ENCODE measurements around the gene TDRD1. TPM values are rescaled to one million over a fixed set of nuclear protein-coding genes. Genes with fewer than 3 reads are reported as not detected.

The TDRD1 gene
- total RNA-seq, 4 donors from 2014 or later, result under 0.01 to 1.3 TPM; not detected in 2

GRCh38 chr10:114181971-114182370 is 2.8 kb downstream of the TDRD1 start:
- Histone ChIP-seq H3K9me3 (no peaks in the 10 kb centered on the region), H3K4me3 (no peak overlapping the region), H3K27ac (no peak overlapping the region), H3K36me3 (no peaks in the 10 kb centered on the region), H3K4me1 (no peaks in the 10 kb centered on the region), H3K27me3 (no peaks in the 10 kb centered on the region)
- WGBS, 2 donors, result 22% methylated on average over 5 of the region's 5 CpGs
- no peak for DNase-seq
- intact Hi-C loops (cut with DNase I), result no loop called here
- TF ChIP-seq POLR2A (IDR thresholded peaks at IDR 0.05) (no peak), CTCF (IDR thresholded peaks at IDR 0.05) (no peak)

- H3K4me1 ChIP-seq, result no peaks in the 10 kb centered on the region
- H3K4me3 ChIP-seq, result no peak overlapping the region
- H3K9me3 ChIP-seq, result no peaks in the 10 kb centered on the region
- WGBS, 2 donors, result 73 to 86% methylated on average over 7 to 9 of the region's 9 CpGs
- no peaks in the 10 kb centered on the region for H3K36me3 ChIP-seq
- TF ChIP-seq CTCF (IDR thresholded peaks at IDR 0.05), result no peak
- TF ChIP-seq POLR2A (IDR thresholded peaks at IDR 0.05), result no peak
- intact Hi-C loops (cut with DNase I), result no loop called here
- H3K27me3 ChIP-seq, result no peaks in the 10 kb centered on the region
- DNase-seq, result no peak
- H3K27ac ChIP-seq, result no peak overlapping the region
Observed at GRCh38 chr10:114183563-114183962, 4.4 kb downstream of the TDRD1 start.

GRCh38 chr10:114184276-114184675 is 5.1 kb downstream of the TDRD1 start:
- Histone ChIP-seq H3K27ac (no peak overlapping the region), H3K4me1 (no peaks in the 10 kb centered on the region), H3K27me3 (no peaks in the 10 kb centered on the region), H3K36me3 (no peaks in the 10 kb centered on the region), H3K4me3 (no peak overlapping the region), H3K9me3 (no peaks in the 10 kb centered on the region)
- TF ChIP-seq CTCF (IDR thresholded peaks at IDR 0.05), result no peak
- 78 to 85% methylated on average over 5 of the region's 5 CpGs for whole genome bisulfite sequencing, 2 donors
- intact Hi-C loops (cut with DNase I), result no loop called here
- DNase-seq, result no peak

- no peak overlapping the region for H3K27ac ChIP-seq
- 69 to 75% methylated on average over 3 of the region's 3 CpGs for WGBS, 2 donors
- no peaks in the 10 kb centered on the region for H3K4me1 ChIP-seq
- H3K36me3 ChIP-seq, result no peaks in the 10 kb centered on the region
- no peaks in the 10 kb centered on the region for H3K27me3 ChIP-seq
- no peak for DNase-seq
- no peaks in the 10 kb centered on the region for H3K9me3 ChIP-seq
- TF ChIP-seq POLR2A (IDR thresholded peaks at IDR 0.05), result no peak
- TF ChIP-seq CTCF (IDR thresholded peaks at IDR 0.05), result no peak
- no peak overlapping the region for H3K4me3 ChIP-seq
- intact Hi-C loops (cut with DNase I), result no loop called here
Observed at GRCh38 chr10:114188001-114188400, 8.8 kb downstream of the TDRD1 start.

GRCh38 chr10:114188900-114189299 is 9.7 kb downstream of the TDRD1 start:
- no peak overlapping the region for H3K4me3 ChIP-seq
- H3K4me1 ChIP-seq, result no peaks in the 10 kb centered on the region
- H3K27me3 ChIP-seq, result no peaks in the 10 kb centered on the region
- H3K27ac ChIP-seq, result no peak overlapping the region
- H3K36me3 ChIP-seq, result no peaks in the 10 kb centered on the region
- intact Hi-C loops (cut with DNase I), result no loop called here
- WGBS, 2 donors, result 97 to 98% methylated on average over 3 of the region's 3 CpGs
- no peak for DNase-seq
- H3K9me3 ChIP-seq, result no peaks in the 10 kb centered on the region
- TF ChIP-seq POLR2A (IDR thresholded peaks at IDR 0.05), result no peak
- no peak for TF ChIP-seq CTCF (IDR thresholded peaks at IDR 0.05)

Data from esophagus squamous epithelium (tissue), 5 donors.